ENCODE data around the gene SORBS2.

DNA sequence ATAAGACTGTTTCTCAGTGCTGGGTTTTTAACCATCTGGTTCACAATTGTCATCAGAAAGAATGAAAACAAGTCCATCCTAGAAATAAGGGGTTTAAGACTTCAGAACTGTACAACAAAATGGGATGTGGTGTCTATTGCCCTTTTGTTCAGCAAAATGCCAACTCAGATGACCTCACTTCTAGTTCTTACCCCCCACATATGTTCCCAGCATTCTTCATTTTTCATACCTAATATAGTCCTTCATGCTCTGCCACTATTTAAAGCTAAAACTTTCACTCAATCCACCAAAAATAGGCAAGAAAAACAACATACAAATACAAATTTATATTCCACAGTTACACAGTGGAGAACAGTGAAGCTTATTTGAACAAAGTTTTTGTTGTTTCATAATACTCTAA, 111.4 kb downstream of the SORBS2 start:
- TF ChIP-seq ZNF263 (CRISPR knock-in tag; IDR thresholded peaks at IDR 0.05; ENCODE audit: low read depth), result no peak
- TF ChIP-seq, protein P1, sequence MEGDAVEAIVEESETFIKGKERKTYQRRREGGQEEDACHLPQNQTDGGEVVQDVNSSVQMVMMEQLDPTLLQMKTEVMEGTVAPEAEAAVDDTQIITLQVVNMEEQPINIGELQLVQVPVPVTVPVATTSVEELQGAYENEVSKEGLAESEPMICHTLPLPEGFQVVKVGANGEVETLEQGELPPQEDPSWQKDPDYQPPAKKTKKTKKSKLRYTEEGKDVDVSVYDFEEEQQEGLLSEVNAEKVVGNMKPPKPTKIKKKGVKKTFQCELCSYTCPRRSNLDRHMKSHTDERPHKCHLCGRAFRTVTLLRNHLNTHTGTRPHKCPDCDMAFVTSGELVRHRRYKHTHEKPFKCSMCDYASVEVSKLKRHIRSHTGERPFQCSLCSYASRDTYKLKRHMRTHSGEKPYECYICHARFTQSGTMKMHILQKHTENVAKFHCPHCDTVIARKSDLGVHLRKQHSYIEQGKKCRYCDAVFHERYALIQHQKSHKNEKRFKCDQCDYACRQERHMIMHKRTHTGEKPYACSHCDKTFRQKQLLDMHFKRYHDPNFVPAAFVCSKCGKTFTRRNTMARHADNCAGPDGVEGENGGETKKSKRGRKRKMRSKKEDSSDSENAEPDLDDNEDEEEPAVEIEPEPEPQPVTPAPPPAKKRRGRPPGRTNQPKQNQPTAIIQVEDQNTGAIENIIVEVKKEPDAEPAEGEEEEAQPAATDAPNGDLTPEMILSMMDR (IDR thresholded peaks at IDR 0.05), result no peak
- TF ChIP-seq, protein P2, sequence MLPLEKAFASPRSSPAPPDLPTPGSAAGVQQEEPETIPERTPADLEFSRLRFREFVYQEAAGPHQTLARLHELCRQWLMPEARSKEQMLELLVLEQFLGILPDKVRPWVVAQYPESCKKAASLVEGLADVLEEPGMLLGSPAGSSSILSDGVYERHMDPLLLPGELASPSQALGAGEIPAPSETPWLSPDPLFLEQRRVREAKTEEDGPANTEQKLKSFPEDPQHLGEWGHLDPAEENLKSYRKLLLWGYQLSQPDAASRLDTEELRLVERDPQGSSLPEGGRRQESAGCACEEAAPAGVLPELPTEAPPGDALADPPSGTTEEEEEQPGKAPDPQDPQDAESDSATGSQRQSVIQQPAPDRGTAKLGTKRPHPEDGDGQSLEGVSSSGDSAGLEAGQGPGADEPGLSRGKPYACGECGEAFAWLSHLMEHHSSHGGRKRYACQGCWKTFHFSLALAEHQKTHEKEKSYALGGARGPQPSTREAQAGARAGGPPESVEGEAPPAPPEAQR (CRISPR knock-in tag; IDR thresholded peaks at IDR 0.05), result no peak
- TF ChIP-seq, protein P3, sequence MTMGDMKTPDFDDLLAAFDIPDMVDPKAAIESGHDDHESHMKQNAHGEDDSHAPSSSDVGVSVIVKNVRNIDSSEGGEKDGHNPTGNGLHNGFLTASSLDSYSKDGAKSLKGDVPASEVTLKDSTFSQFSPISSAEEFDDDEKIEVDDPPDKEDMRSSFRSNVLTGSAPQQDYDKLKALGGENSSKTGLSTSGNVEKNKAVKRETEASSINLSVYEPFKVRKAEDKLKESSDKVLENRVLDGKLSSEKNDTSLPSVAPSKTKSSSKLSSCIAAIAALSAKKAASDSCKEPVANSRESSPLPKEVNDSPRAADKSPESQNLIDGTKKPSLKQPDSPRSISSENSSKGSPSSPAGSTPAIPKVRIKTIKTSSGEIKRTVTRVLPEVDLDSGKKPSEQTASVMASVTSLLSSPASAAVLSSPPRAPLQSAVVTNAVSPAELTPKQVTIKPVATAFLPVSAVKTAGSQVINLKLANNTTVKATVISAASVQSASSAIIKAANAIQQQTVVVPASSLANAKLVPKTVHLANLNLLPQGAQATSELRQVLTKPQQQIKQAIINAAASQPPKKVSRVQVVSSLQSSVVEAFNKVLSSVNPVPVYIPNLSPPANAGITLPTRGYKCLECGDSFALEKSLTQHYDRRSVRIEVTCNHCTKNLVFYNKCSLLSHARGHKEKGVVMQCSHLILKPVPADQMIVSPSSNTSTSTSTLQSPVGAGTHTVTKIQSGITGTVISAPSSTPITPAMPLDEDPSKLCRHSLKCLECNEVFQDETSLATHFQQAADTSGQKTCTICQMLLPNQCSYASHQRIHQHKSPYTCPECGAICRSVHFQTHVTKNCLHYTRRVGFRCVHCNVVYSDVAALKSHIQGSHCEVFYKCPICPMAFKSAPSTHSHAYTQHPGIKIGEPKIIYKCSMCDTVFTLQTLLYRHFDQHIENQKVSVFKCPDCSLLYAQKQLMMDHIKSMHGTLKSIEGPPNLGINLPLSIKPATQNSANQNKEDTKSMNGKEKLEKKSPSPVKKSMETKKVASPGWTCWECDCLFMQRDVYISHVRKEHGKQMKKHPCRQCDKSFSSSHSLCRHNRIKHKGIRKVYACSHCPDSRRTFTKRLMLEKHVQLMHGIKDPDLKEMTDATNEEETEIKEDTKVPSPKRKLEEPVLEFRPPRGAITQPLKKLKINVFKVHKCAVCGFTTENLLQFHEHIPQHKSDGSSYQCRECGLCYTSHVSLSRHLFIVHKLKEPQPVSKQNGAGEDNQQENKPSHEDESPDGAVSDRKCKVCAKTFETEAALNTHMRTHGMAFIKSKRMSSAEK (CRISPR knock-in tag; IDR thresholded peaks at IDR 0.05; ENCODE audit: borderline replicate concordance), result no peak

All from WTC11 (cell line).